ENCODE data around the gene CCDC61. TPM values are rescaled to one million over a fixed set of nuclear protein-coding genes. Genes with fewer than 3 reads are reported as not detected.

CCDC61 gene
- total and polyA plus RNA-seq, 2 of the 8 experiments (the other 6 are each of a cell fraction or from before 2014, with no cell fraction given): 7.8 to 17.4 TPM

GRCh38 chr19:46021531-46022041 is 26.3 kb downstream of the CCDC61 start:
- no peak overlapping the region for H3K4me3 ChIP-seq (ENCODE audit: extremely low read depth in 1 of 4, insufficient read depth in 2 of 4, low read depth in 3 of 4, low read length in 4 of 4)
- peaks cover under 1% of the 10 kb centered on the region; the same call in 1 of the 2 replicates for H3K23me2 ChIP-seq (ENCODE audit: low read depth, low read length)
- H3K9me3 ChIP-seq (ENCODE audit: insufficient read depth in 2 of 2, low read depth in 1 of 2, low read length in 1 of 2): no peaks in the 10 kb centered on the region
- H2BK120ac ChIP-seq (replicated peaks; ENCODE audit: low read depth, low read length): no peak overlapping the region
- no peak overlapping the region for H3K4me2 ChIP-seq (ENCODE audit: insufficient read depth in 1 of 2, low read depth in 2 of 2, low read length in 2 of 2)
- no peak overlapping the region; a peak in 1 of 7 replicates for H3K9ac ChIP-seq (replicated peaks in 1 of 4; ENCODE audit: extremely low read depth in 1 of 4, low read depth in 3 of 4, low read length in 3 of 4)
- H3K27me3 ChIP-seq (replicated peaks in 1 of 4; ENCODE audit: control insufficient read depth in 3 of 4, extremely low read depth in 1 of 4, insufficient read depth in 3 of 4, low read length in 3 of 4): peaks cover 0 to 2% (median 0%) of the 10 kb centered on the region in 4 experiments; a peak in 2 of 7 replicates
- H2BK5ac ChIP-seq (ENCODE audit: low read depth, low read length): no peak overlapping the region
- FAIRE-seq: no peak
- H3K79me2 ChIP-seq (ENCODE audit: control insufficient read depth in 1 of 2, insufficient read depth in 2 of 2, low read length in 2 of 2): no peaks in the 10 kb centered on the region
- no peak for DNase-seq (ENCODE audit: low read depth in 1 of 2, low spot score in 2 of 2)
- no peak overlapping the region for H4K91ac ChIP-seq (replicated peaks; ENCODE audit: insufficient read length, low read length)
- H3K79me1 ChIP-seq (ENCODE audit: low read depth, low read length): no peaks in the 10 kb centered on the region
- no peak overlapping the region for H3K14ac ChIP-seq (ENCODE audit: insufficient read length)
- H3K36me3 ChIP-seq (ENCODE audit: control insufficient read depth in 2 of 4, insufficient read depth in 4 of 4, low read length in 3 of 4): no peaks in the 10 kb centered on the region; a peak in 2 of 8 replicates
- H2BK15ac ChIP-seq (ENCODE audit: low read length): peak overlapping the region; percentile 12; the same call in 1 of the 2 replicates
- H2AK5ac ChIP-seq (ENCODE audit: low read depth, low read length): no peak overlapping the region
- no peak overlapping the region for H3K56ac ChIP-seq (replicated peaks; ENCODE audit: insufficient read length, low read depth, low read length)
- 79% methylated on average over 11 of the region's 11 CpGs; no CpG with 5 or more reads in 1 of the 2 experiments for WGBS, 2 experiments (ENCODE audit: extremely low coverage in 1 of 2, insufficient coverage in 1 of 2, insufficient read length in 1 of 2, insufficient replicate concordance in 2 of 2, low coverage in 1 of 2, low lambda C conversion rate in 2 of 2, missing lambda C conversion rate in 1 of 2)
- H3K18ac ChIP-seq (ENCODE audit: extremely low read depth, low read length): no peak overlapping the region
- H3K4me1 ChIP-seq (replicated peaks in 1 of 4; ENCODE audit: control insufficient read depth in 3 of 4, insufficient read depth in 4 of 4, low read length in 3 of 4): peaks cover 0 to 14% (median 8%) of the 10 kb centered on the region in 4 experiments; a peak in 6 of 7 replicates
- 0 out of 2 replicates have a peak overlapping the region, but pooled peaks have one; percentile 9 for H2BK12ac ChIP-seq (ENCODE audit: low read depth, low read length)
- peaks cover 2% of the 10 kb centered on the region in 2 experiments for H4K20me1 ChIP-seq (replicated peaks in 1 of 2; ENCODE audit: control insufficient read depth in 1 of 2, insufficient read depth in 2 of 2, low read length in 2 of 2)
- H4K5ac ChIP-seq (ENCODE audit: insufficient read length, low read depth, low read length): no peak overlapping the region
- POLR2A ChIA-PET (ENCODE audit: partially characterized antibody): interaction anchor here (1.0 to 2.7 kb wide), 5 partner anchors 11 to 56 kb away, joined by 3 to 7 read pairs (median 4); no protein-coding TSS in a partner anchor
- no peak overlapping the region for H3K27ac ChIP-seq (ENCODE audit: low read depth, low read length)
- no peak overlapping the region for H2BK20ac ChIP-seq (ENCODE audit: low read length)
- no peak for TF ChIP-seq TAF7 (optimal IDR thresholded peaks at IDR 0.05; ENCODE audit: borderline replicate concordance, low read depth, low read length)
- TF ChIP-seq ASH2L (IDR thresholded peaks at IDR 0.05; ENCODE audit: low read length): no peak
- TF ChIP-seq EP300 (IDR thresholded peaks at IDR 0.05; ENCODE audit: borderline replicate concordance in 1 of 2, low read depth in 2 of 2, low read length in 2 of 2): no peak
- no peak for TF ChIP-seq CHD1 (IDR thresholded peaks at IDR 0.05; ENCODE audit: low read depth, low read length)
- peak; percentile 20 to 43 (median 39) for TF ChIP-seq CTCF (IDR thresholded peaks at IDR 0.05; ENCODE audit: control extremely low read depth in 1 of 3, insufficient read depth in 1 of 3, low read depth in 1 of 3, low read length in 3 of 3)
- no peak for TF ChIP-seq BACH1 (IDR thresholded peaks at IDR 0.05; ENCODE audit: low read length)
- no peak for TF ChIP-seq GTF2F1 (IDR thresholded peaks at IDR 0.05; ENCODE audit: borderline replicate concordance, low read depth, low read length)
- TF ChIP-seq BRCA1 (IDR thresholded peaks at IDR 0.05; ENCODE audit: low read depth, low read length): no peak
- TF ChIP-seq CREB1 (IDR thresholded peaks at IDR 0.05): no peak
- H3K23ac ChIP-seq (ENCODE audit: insufficient read length): no peak overlapping the region
- CTCF ChIA-PET (ENCODE audit: partially characterized antibody): interaction anchor here (0.6 to 17.0 kb wide), 12 partner anchors 11 to 248 kb away, joined by 3 to 250 read pairs (median 4); no protein-coding TSS in a partner anchor
- H2AFZ ChIP-seq (ENCODE audit: low read length): no peak overlapping the region
- H4K8ac ChIP-seq (ENCODE audit: extremely low read depth, insufficient read depth, low read length): peak overlapping the region; percentile 91; the same call in 1 of the 2 replicates
- H3K4ac ChIP-seq (replicated peaks; ENCODE audit: insufficient read length, low read depth, low read length): no peak overlapping the region

Data from H1 (cell line).